GM18517 (cell line): ENCODE measurements around the gene MT4.

ENCODE experiments used
- ATAC-seq: cut with Tn5 transposase; IDR thresholded peaks from one replicate; pipeline ENCODE4 v1.9.1; 2021; ENCODE audit warnings: mild to moderate bottlenecking, moderate library complexity; ENCODE audit not compliant: unreplicated experiment

The MT4 gene

DNA sequence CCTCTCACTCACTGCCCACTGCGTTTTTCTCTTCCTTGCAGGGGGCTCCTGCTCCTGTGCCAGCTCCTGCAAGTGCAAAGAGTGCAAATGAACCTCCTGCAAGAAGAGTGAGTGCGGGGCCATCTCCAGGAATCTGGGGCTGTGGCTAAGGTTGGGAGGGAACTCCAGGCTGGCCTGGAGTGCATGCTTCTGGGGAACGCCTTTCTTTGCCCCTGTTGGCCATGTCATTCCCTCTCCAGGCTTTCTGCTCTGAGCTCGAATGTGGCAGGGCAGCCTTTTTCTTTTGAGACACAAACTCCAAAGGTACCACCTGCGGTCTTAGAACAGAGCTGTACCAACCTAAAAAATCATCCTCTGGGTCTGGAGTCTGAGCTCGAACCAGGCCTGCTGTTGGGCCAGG is 53.3 kb downstream of the MT4 start:
- no peak for ATAC-seq
